ENCODE results near the gene ZNF532.

ZNF532 gene

DNA sequence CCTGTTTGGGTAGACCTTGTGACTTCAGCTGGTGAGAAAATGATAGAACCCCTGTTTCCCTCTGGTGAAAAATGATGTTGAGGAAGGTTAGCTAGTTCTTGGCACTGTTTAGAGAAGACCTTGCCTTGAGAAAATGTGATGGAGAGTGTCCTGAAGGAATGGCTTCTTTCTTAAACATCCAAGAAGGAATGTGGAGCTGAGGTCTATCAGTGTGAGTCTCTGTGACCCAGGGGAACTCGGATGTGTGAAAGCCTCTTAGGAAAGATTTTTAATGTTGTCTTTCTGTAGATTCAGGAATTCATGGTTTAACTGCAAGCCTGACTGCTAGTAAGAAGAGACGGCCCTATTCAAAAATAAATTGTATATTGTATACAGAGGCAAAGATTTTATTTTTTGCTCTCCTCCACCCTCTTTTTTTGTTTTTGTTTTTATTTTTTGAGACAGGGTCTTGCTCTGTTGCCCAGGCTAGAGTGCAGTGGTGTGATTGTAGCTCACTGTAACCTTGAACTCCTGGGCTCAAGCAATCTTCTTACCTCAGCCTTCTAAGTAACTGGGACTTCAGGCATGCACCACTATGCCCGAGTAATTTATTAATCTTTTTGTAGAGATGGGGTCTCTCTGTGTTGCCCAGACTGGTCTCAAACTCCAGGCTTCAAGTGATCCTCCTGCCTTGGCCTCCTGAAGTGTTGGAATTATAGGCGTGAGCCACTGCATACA, 87.5 kb downstream of the ZNF532 start:
- no peak for DNase-seq

DNA sequence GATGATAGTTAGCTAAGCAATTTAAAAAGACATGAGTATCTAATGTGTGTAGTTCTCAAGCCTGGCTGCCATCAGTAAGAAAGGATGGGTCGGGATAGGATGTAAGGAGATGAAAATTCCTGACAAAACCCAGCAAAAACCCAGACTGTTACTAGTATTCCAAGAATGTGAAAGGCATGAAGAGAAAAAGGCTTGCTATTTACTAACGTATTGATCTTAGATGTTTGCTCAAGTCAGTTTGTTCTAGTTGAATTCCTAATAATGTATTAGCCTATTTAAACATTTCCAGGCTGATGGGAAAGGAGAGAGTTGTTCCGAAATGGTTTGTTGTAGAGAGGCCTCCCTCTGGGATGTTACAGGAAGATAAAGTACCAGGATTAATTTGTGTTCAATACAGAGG, 88.2 kb downstream of the ZNF532 start:
- no peak for DNase-seq

DNA sequence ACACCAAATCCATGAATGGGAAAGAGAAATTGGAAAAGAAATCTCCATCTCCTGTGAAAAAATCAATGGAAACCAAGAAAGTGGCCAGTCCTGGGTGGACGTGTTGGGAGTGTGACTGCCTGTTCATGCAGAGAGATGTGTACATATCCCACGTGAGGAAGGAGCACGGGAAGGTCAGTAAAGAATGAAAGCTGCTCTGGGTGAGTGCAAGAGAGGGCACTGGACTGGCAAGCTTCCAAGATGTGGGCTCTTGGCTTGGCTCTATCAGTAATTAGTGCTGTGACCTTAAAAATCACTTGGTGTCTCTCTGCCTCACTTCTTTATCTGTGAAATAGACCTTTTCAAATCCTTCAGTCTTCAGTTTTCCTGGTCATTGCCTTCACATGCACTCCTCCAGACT, 89.0 kb downstream of the ZNF532 start:
- DNase-seq, result no peak

DNA sequence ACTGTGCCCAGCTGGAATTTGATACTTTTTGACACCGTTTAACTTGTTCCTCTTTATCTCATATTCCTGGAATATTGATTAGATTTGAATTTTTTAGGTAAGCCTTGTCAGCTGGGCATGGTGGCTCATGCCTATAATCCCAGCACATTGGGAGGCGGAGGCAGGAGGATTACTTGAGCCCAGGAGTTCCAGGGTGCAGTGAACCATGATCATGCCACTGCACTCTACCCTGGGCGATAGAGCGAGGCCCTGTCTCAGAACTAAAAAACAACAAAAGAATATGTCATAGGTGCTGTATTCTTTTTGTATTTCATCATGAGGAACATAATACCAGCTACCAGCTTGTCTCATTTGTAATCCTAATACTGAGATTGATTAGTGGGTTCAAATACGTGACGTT, 90.3 kb downstream of the ZNF532 start:
- DNase-seq, result no peak

GRCh38 chr18:58955738-58956137, 91.1 kb downstream of the ZNF532 start:
- no peak for DNase-seq

DNA sequence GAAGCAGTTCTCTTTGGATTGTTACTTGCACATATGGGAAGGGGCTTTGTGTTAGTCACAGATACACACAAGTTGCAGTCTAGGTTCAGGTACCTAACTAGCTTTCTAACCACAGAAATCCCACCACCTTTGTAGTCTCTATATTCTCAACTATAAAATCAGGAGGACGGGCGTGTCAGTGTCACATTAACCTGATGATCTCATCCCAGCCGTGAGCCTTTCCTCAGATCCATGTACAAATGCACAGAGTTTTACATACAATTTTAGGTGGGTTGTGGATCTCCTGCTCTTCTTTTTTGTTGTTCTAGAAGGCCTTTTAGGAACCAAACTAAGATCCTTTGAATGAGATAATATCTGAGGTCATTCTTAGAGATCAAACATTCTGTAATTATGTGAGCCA, 94.0 kb downstream of the ZNF532 start:
- DNase-seq, result no peak

- no peak for DNase-seq
Observed at GRCh38 chr18:58960508-58960907, 95.8 kb downstream of the ZNF532 start.

DNA sequence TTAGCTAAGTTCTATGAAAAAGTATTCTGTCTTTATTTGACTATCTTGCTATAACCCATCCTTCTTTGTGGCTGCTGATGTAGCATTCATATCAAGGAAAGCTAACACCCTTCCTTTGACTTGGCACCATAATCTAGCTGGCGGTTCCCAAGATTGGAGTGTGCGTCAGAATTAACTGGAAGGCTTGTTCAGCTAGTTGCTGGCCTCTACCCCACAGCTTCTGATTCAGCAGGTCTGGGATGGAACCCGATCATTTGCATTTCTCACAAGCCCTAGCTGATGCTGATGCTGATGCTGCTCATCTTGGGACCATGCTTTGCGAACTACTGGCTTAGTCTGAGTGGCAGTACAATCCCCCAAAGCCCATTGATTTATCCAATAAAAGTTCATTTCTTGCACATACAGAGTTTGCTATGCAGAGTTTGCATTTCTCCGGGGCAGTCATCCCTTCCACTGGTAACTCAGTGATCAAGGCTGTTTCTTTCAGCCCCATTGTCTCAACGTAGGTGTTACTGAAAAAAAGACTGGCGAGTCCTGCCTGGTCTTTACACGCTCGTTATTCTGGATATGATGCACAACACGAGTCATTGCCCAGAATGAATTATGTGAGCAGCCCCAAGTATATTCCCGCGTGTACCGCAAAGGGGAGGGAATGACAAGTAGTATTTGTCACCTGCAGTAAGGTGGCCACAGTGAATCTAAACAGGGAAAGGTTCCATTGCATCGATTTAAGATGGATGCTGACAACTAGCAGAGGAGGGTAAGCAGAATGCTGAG, 96.5 kb downstream of the ZNF532 start:
- no peak for DNase-seq

- no peak for DNase-seq
Observed at GRCh38 chr18:58962336-58962735, 97.7 kb downstream of the ZNF532 start.

GRCh38 chr18:58965291-58966004, 100.8 kb downstream of the ZNF532 start:
- no peak for DNase-seq

GRCh38 chr18:58966005-58966677, 101.5 kb downstream of the ZNF532 start:
- DNase-seq, result peak in 1 of 2 donors; percentile 24

DNA sequence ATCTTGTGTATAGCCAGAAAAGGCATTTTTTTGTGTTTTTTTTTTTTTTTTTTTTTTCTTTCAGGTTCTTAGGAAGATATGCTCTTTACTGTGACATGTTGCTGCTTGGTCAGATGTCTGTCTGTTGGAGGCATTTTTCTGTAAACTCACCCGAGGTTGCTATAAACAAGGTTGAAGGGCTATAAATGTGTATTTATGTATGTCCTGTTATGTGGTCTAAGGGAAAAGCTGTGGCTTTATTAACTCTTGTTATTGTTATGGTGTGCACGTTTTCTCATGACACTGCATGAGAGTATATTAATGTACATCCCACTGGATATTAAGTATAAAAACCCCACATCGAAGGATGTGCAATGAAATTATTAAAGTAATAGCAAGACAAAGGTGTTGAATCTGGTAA, 102.0 kb downstream of the ZNF532 start:
- no peak for DNase-seq

DNA sequence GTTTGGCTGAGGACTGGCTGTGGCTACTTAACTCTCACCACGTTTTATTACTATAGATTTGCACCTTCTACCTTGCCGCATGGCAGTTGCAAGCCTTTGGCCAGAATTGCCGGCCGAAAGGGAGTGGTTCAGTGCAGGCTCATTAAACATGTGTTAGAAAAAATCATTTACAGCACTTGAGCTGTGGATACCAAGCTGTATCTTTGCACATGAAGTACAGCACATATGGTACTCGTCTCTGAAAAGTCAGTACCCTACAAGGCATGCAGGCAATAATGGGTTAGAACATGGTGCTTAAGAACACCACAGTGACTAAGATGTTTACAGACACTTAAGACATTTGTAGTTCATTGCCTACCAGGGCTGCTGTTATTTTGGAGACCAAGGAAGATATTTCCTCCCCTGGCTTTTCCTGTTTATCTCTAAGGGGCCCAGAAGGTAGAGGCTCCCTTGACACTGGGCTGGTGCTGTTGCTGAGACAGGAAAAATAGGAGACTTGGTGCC, 103.1 kb downstream of the ZNF532 start:
- no peak for DNase-seq

- no peak for DNase-seq
Observed at GRCh38 chr18:58970943-58971790, 106.5 kb downstream of the ZNF532 start.

GRCh38 chr18:58975296-58975695, 110.6 kb downstream of the ZNF532 start:
- DNase-seq, result no peak

GRCh38 chr18:58975781-58976180, 111.1 kb downstream of the ZNF532 start:
- no peak for DNase-seq

GRCh38 chr18:58977223-58977622, 112.5 kb downstream of the ZNF532 start:
- no peak for DNase-seq

GRCh38 chr18:58977801-58978200, 113.1 kb downstream of the ZNF532 start:
- no peak for DNase-seq

- DNase-seq, result no peak
Observed at GRCh38 chr18:58978916-58979315, 114.2 kb downstream of the ZNF532 start.

DNA sequence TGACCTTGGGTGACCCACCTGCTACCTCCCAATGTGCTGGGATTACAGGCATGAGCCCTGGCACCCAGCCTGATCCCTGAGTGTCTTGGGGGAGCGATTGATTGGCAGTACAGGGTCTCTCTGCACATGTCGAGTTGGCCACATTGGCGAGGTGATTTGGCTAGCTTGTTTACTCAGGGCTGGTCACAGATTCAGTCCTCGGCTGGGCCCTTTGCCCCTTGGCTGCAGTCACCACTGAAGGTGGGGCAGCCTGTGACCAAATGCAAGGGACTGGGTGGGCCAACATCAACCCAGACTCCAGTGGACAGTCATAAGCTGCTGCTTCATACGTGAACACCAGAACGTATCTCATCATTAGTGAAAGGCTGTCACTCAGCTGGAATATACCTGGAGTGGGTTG, 114.9 kb downstream of the ZNF532 start:
- DNase-seq, result no peak

GRCh38 chr18:58980991-58981390, 116.3 kb downstream of the ZNF532 start:
- DNase-seq, result no peak

Data from CD4-positive, alpha-beta T cell treated with Interleukin-1 beta for 1 hour (primary cell).